MM.1S (cell line): ENCODE measurements around the gene KRT35.

ENCODE experiments used
- EZH2 ChIP-seq: fragments of 300-600 bp; sonication (generic); optimal IDR thresholded peaks from 2 replicates; pipeline ENCODE3; 2017; ENCODE audit warnings: low read depth, mild to moderate bottlenecking, antibody characterized with exemption, low read length, mixed read lengths
- EZH2phosphoT487 ChIP-seq: fragments of 300-600 bp; sonication (generic); IDR thresholded peaks from 2 replicates; pipeline ENCODE4 v1.6.1; 2018; ENCODE audit warnings: antibody characterized with exemption, low read length
- TF ChIP-seq, protein P1 (sequence below): fragments of 300-600 bp; sonication (generic); IDR thresholded peaks from 2 replicates; pipeline ENCODE4 v1.5.1; 2016; ENCODE audit warnings: antibody characterized with exemption, low read length, mixed read lengths

DNA sequence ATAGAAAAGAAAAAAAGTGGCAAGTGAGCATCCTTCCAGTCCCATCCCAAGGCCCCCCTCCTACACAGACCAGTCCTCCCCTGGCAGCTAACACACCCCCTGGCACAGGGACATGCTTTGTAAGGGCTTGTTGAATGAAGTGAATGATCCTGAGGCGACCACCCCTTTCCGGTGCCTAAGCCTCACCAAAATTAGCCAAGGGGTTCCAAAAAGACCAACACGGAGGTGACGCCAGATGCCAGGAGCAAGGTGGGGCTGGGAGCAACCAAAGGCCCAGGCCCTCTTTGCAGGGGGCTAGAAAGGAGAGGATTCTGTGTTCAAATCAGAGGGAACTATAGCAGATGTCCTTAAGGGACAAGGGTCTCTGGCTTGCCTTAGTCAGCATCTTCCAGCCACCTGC is 5.5 kb downstream of the KRT35 start:
- TF ChIP-seq, protein P1, sequence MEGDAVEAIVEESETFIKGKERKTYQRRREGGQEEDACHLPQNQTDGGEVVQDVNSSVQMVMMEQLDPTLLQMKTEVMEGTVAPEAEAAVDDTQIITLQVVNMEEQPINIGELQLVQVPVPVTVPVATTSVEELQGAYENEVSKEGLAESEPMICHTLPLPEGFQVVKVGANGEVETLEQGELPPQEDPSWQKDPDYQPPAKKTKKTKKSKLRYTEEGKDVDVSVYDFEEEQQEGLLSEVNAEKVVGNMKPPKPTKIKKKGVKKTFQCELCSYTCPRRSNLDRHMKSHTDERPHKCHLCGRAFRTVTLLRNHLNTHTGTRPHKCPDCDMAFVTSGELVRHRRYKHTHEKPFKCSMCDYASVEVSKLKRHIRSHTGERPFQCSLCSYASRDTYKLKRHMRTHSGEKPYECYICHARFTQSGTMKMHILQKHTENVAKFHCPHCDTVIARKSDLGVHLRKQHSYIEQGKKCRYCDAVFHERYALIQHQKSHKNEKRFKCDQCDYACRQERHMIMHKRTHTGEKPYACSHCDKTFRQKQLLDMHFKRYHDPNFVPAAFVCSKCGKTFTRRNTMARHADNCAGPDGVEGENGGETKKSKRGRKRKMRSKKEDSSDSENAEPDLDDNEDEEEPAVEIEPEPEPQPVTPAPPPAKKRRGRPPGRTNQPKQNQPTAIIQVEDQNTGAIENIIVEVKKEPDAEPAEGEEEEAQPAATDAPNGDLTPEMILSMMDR, result no peak
- no peak for TF ChIP-seq EZH2phosphoT487
- no peak for TF ChIP-seq EZH2
